WERI-Rb-1 (cell line): Measurements from ENCODE around the gene CHCHD6.

Experiments used
- DNase-seq: peaks from one replicate; pipeline ENCODE4 v3.0.0-alpha.2; 2020
- H3K27ac ChIP-seq: fragments of 250-450 bp; sonication (Bioruptor Pico); 2 replicates; pipeline ENCODE4 v1.5.1; 2020; ENCODE audit warnings: mild to moderate bottlenecking, moderate library complexity
- H3K27me3 ChIP-seq: fragments of 250-450 bp; sonication (Bioruptor Pico); 2 replicates; pipeline ENCODE4 v1.5.1; 2021; ENCODE audit warnings: mild to moderate bottlenecking, low read depth, moderate library complexity; ENCODE audit not compliant: insufficient read depth, severe bottlenecking
- H3K36me3 ChIP-seq: fragments of 250-450 bp; sonication (Bioruptor Pico); 2 replicates; pipeline ENCODE4 v1.5.1; 2020; ENCODE audit warnings: mild to moderate bottlenecking, moderate library complexity
- H3K4me3 ChIP-seq: 2 replicates; pipeline ENCODE4 v1.5.1; 2011; ENCODE audit warnings: low read depth, mild to moderate bottlenecking, control low read depth, low read length
- H3K9me3 ChIP-seq: fragments of 250-450 bp; sonication (Bioruptor Pico); 2 replicates; pipeline ENCODE4 v1.5.1; 2021; ENCODE audit warnings: mild to moderate bottlenecking, moderate library complexity; ENCODE audit not compliant: severe bottlenecking
- CTCF ChIP-seq: IDR thresholded peaks from 2 replicates; pipeline ENCODE4 v1.5.1; 2011; ENCODE audit warnings: low read depth, mild to moderate bottlenecking, control low read depth, inconsistent platforms, low read length

CHCHD6 gene

GRCh38 chr3:126964950-126965349, 260.9 kb downstream of the CHCHD6 start:
- no peak overlapping the region for H3K4me3 ChIP-seq
- no peaks in the 10 kb centered on the region for H3K27me3 ChIP-seq
- no peak for DNase-seq
- no peak for TF ChIP-seq CTCF
- H3K27ac ChIP-seq = no peak overlapping the region
- H3K36me3 ChIP-seq = peaks cover 4% of the 10 kb centered on the region; the same call in 1 of the 2 replicates
- no peaks in the 10 kb centered on the region for H3K9me3 ChIP-seq

GRCh38 chr3:126965526-126966080, 261.6 kb downstream of the CHCHD6 start:
- Histone ChIP-seq H3K36me3 (no peaks in the 10 kb centered on the region), H3K9me3 (no peaks in the 10 kb centered on the region), H3K27ac (no peak overlapping the region), H3K4me3 (no peak overlapping the region), H3K27me3 (no peaks in the 10 kb centered on the region)
- no peak for DNase-seq
- TF ChIP-seq CTCF = no peak

- Histone ChIP-seq H3K27ac (no peak overlapping the region), H3K4me3 (no peak overlapping the region), H3K27me3 (no peaks in the 10 kb centered on the region), H3K36me3 (no peaks in the 10 kb centered on the region), H3K9me3 (no peaks in the 10 kb centered on the region)
- no peak for TF ChIP-seq CTCF
- no peak for DNase-seq
These were observed 263.3 kb downstream of the CHCHD6 start for GRCh38 chr3:126967386-126967785.

- no peak for TF ChIP-seq CTCF
- H3K36me3 ChIP-seq = no peaks in the 10 kb centered on the region
- H3K4me3 ChIP-seq = no peak overlapping the region
- H3K27me3 ChIP-seq = no peaks in the 10 kb centered on the region
- no peak overlapping the region for H3K27ac ChIP-seq
- H3K9me3 ChIP-seq = no peaks in the 10 kb centered on the region
- no peak for DNase-seq
These were observed 264.7 kb downstream of the CHCHD6 start for GRCh38 chr3:126968391-126969390.

GRCh38 chr3:126969586-126969985, 265.5 kb downstream of the CHCHD6 start:
- no peak overlapping the region for H3K27ac ChIP-seq
- TF ChIP-seq CTCF = no peak
- no peak for DNase-seq
- no peaks in the 10 kb centered on the region for H3K36me3 ChIP-seq
- no peaks in the 10 kb centered on the region for H3K27me3 ChIP-seq
- no peak overlapping the region for H3K4me3 ChIP-seq
- H3K9me3 ChIP-seq = peaks cover 5% of the 10 kb centered on the region
